Mesendoderm (in vitro differentiated cells): Measurements from ENCODE around the gene SETD1A.

Experiments
- DNase-seq: peaks from one replicate; pipeline ENCODE4 v3.0.0; 2013
- H2AK5ac ChIP-seq: 2 replicates; pipeline ENCODE4 v1.6.1; 2013; ENCODE audit warnings: low read length, inconsistent platforms
- H2BK120ac ChIP-seq: 2 replicates; pipeline ENCODE4 v1.6.1; 2013; ENCODE audit warnings: low read depth, mild to moderate bottlenecking, low read length, moderate library complexity, mixed read lengths
- H2BK15ac ChIP-seq: replicated peaks from 2 replicates; pipeline ENCODE4 v1.6.1; 2013; ENCODE audit warnings: low read depth, mild to moderate bottlenecking, moderate library complexity
- H2BK5ac ChIP-seq: 2 replicates; pipeline ENCODE4 v1.6.1; 2013; ENCODE audit warnings: low read length, inconsistent platforms
- H3K18ac ChIP-seq: 2 replicates; pipeline ENCODE4 v1.6.1; 2013; ENCODE audit warnings: mild to moderate bottlenecking, low read length, mixed read lengths
- H3K23ac ChIP-seq: one replicate; pipeline ENCODE4 v1.6.1; 2013; ENCODE audit warnings: low read length
- H3K27ac ChIP-seq: 2 replicates; pipeline ENCODE4 v1.5.1; 2013; ENCODE audit warnings: low read depth, mild to moderate bottlenecking, inconsistent platforms, low read length, moderate library complexity
- H3K27me3 ChIP-seq: 2 replicates; pipeline ENCODE4 v1.6.1; 2013; ENCODE audit warnings: low read length, control low read depth, mild to moderate bottlenecking, inconsistent platforms; ENCODE audit not compliant: insufficient read depth, poor library complexity
- H3K36me3 ChIP-seq: 2 replicates; pipeline ENCODE4 v1.6.1; 2013; ENCODE audit warnings: low read length, inconsistent platforms; ENCODE audit not compliant: control insufficient read depth, insufficient read depth
- H3K4ac ChIP-seq: one replicate; pipeline ENCODE4 v1.6.1; 2013; ENCODE audit warnings: low read depth, mild to moderate bottlenecking, low read length, moderate library complexity
- H3K4me1 ChIP-seq: 2 replicates; pipeline ENCODE4 v1.6.1; 2013; ENCODE audit warnings: low read depth, low read length, inconsistent platforms; ENCODE audit not compliant: control insufficient read depth
- H3K4me2 ChIP-seq: 2 replicates; pipeline ENCODE4 v1.6.1; 2013; ENCODE audit warnings: low read length
- H3K4me3 ChIP-seq: 2 replicates; pipeline ENCODE4 v1.5.1; 2013; ENCODE audit warnings: mild to moderate bottlenecking, low read length
- H3K56ac ChIP-seq: one replicate; pipeline ENCODE4 v1.6.1; 2013; ENCODE audit warnings: low read length
- H3K79me1 ChIP-seq: 2 replicates; pipeline ENCODE4 v1.6.1; 2013; ENCODE audit warnings: low read length, inconsistent platforms
- H3K79me2 ChIP-seq: 2 replicates; pipeline ENCODE4 v1.6.1; 2013; ENCODE audit warnings: mild to moderate bottlenecking, low read length; ENCODE audit not compliant: control insufficient read depth, insufficient read depth
- H3K9ac ChIP-seq: 2 replicates; pipeline ENCODE4 v1.6.1; 2013; ENCODE audit warnings: low read length, inconsistent platforms
- H4K5ac ChIP-seq: one replicate; pipeline ENCODE4 v1.6.1; 2013; ENCODE audit warnings: low read length
- H4K8ac ChIP-seq: one replicate; pipeline ENCODE4 v1.6.1; 2013; ENCODE audit warnings: low read depth, mild to moderate bottlenecking, control low read depth, low read length, moderate library complexity
- WGBS: extraction: QIAGEN DNeasy Blood & Tissue Kit; methylation state at CpG from one replicate; pipeline ENCODE4 v1.1.7; 2013; ENCODE audit warnings: low lambda C conversion rate, missing lambda C conversion rate; ENCODE audit not compliant: insufficient coverage; ENCODE audit errors: extremely low coverage; 5-methylcytosine and 5-hydroxymethylcytosine counted together

Gene SETD1A

GRCh38 chr16:30923554-30924075, 33.9 kb upstream of the SETD1A start, which contains the start of gene FBXL19:
FBXL19 (plus strand) TSS chr16:30923572; CDS start chr16:30925755, 2,183 bp downstream.
- Histone ChIP-seq H2BK120ac (peak within 1 kb of the TSS; percentile 66), H3K4me2 (peak within 1 kb of the TSS; percentile 57), H3K56ac (peak within 1 kb of the TSS; percentile 97), H3K36me3 (peaks cover 9% of the 10 kb centered on the region), H2BK15ac (no peak within 1 kb of the TSS), H3K4ac (peak within 1 kb of the TSS; percentile 96), H3K79me1 (peaks cover 10% of the 10 kb centered on the region), H4K8ac (peak within 1 kb of the TSS; percentile 88), H3K79me2 (peaks cover 12% of the 10 kb centered on the region), H3K18ac (peak within 1 kb of the TSS; percentile 93), H3K27me3 (no peaks in the 10 kb centered on the region), H3K4me1 (no peaks in the 10 kb centered on the region), H3K27ac (peak within 1 kb of the TSS; percentile 87), H3K23ac (peak within 1 kb of the TSS; percentile 48), H4K5ac (peak within 1 kb of the TSS; percentile 26), H2BK5ac (peak within 1 kb of the TSS; percentile 93), H3K9ac (peak within 1 kb of the TSS; percentile 85), H2AK5ac (no peak within 1 kb of the TSS), H3K4me3 (peak within 1 kb of the TSS; percentile 67)
- no CpG with 5 or more reads among the region's 31 CpGs for WGBS
- DNase-seq, result peak; percentile 89

- Histone ChIP-seq H2BK120ac (peak overlapping the region; percentile 66), H3K4me3 (peak overlapping the region; percentile 67), H2BK15ac (no peak overlapping the region), H3K79me2 (peaks cover 12% of the 10 kb centered on the region), H3K4ac (peak overlapping the region; percentile 96), H3K56ac (peak overlapping the region; percentile 91), H3K23ac (peak overlapping the region; percentile 48), H3K18ac (peak overlapping the region; percentile 93), H3K4me2 (peak overlapping the region; percentile 25), H4K5ac (no peak overlapping the region), H2BK5ac (peak overlapping the region; percentile 23), H3K79me1 (peaks cover 10% of the 10 kb centered on the region), H3K4me1 (no peaks in the 10 kb centered on the region), H3K36me3 (peaks cover 11% of the 10 kb centered on the region), H4K8ac (peak overlapping the region; percentile 88), H3K27me3 (no peaks in the 10 kb centered on the region), H2AK5ac (no peak overlapping the region), H3K9ac (peak overlapping the region; percentile 85), H3K27ac (peak overlapping the region; percentile 87)
- WGBS, result no CpG with 5 or more reads among the region's 53 CpGs
- peak; percentile 63 for DNase-seq
These were observed 33.3 kb upstream of the SETD1A start for GRCh38 chr16:30924076-30924912.

GRCh38 chr16:30924913-30925631, 32.5 kb upstream of the SETD1A start:
- H3K4me3 ChIP-seq, result peak overlapping the region; percentile 67
- no peaks in the 10 kb centered on the region for H3K4me1 ChIP-seq
- H3K18ac ChIP-seq, result peak overlapping the region; percentile 93

GRCh38 chr16:30925632-30925987, 31.9 kb upstream of the SETD1A start:
- H3K18ac ChIP-seq, result no peak overlapping the region
- peaks cover 17% of the 10 kb centered on the region for H3K36me3 ChIP-seq
- no peak overlapping the region for H3K27ac ChIP-seq

More at GRCh38 chr16:30924913-30925631, 32.5 kb upstream of the SETD1A start:
- peaks cover 14% of the 10 kb centered on the region for H3K36me3 ChIP-seq
- H3K56ac ChIP-seq, result peak overlapping the region; percentile 91
- H3K79me1 ChIP-seq, result peaks cover 10% of the 10 kb centered on the region
- H3K4ac ChIP-seq, result peak overlapping the region; percentile 43
- peak overlapping the region; percentile 85 for H3K9ac ChIP-seq
- no peak overlapping the region for H2BK120ac ChIP-seq
- H2AK5ac ChIP-seq, result no peak overlapping the region
- H4K8ac ChIP-seq, result no peak overlapping the region
- no peak overlapping the region for H2BK15ac ChIP-seq
- H4K5ac ChIP-seq, result no peak overlapping the region
- no peaks in the 10 kb centered on the region for H3K27me3 ChIP-seq
- no peak for DNase-seq
- WGBS, result no CpG with 5 or more reads among the region's 11 CpGs
- H3K23ac ChIP-seq, result no peak overlapping the region
- no peak overlapping the region for H2BK5ac ChIP-seq
- no peak overlapping the region for H3K27ac ChIP-seq
- peaks cover 12% of the 10 kb centered on the region for H3K79me2 ChIP-seq
- H3K4me2 ChIP-seq, result peak overlapping the region; percentile 25

GRCh38 chr16:30925995-30926811, 31.4 kb upstream of the SETD1A start:
- Histone ChIP-seq H3K36me3 (peaks cover 22% of the 10 kb centered on the region), H2BK5ac (no peak overlapping the region), H4K5ac (no peak overlapping the region), H3K18ac (no peak overlapping the region), H2AK5ac (no peak overlapping the region), H2BK120ac (no peak overlapping the region), H2BK15ac (no peak overlapping the region), H3K4me1 (no peaks in the 10 kb centered on the region), H3K27me3 (no peaks in the 10 kb centered on the region), H3K4me2 (no peak overlapping the region), H3K79me1 (peaks cover 12% of the 10 kb centered on the region), H3K9ac (peak overlapping the region; percentile 44), H3K4me3 (no peak overlapping the region), H3K4ac (no peak overlapping the region), H3K23ac (peak overlapping the region; percentile 66), H3K27ac (no peak overlapping the region), H3K79me2 (peaks cover 12% of the 10 kb centered on the region), H3K56ac (peak overlapping the region; percentile 91), H4K8ac (no peak overlapping the region)
- no CpG with 5 or more reads among the region's 10 CpGs for whole genome bisulfite sequencing
- DNase-seq, result no peak

More at GRCh38 chr16:30925632-30925987, 31.9 kb upstream of the SETD1A start:
- WGBS, result no CpG with 5 or more reads among the region's 26 CpGs
- H3K79me2 ChIP-seq, result peaks cover 12% of the 10 kb centered on the region
- H3K27me3 ChIP-seq, result no peaks in the 10 kb centered on the region
- H4K5ac ChIP-seq, result no peak overlapping the region
- H2AK5ac ChIP-seq, result no peak overlapping the region
- no peaks in the 10 kb centered on the region for H3K4me1 ChIP-seq
- no peak overlapping the region for H2BK5ac ChIP-seq
- no peak for DNase-seq
- peak overlapping the region; percentile 85 for H3K9ac ChIP-seq
- H3K4me3 ChIP-seq, result no peak overlapping the region
- H3K4ac ChIP-seq, result no peak overlapping the region
- no peak overlapping the region for H3K4me2 ChIP-seq
- H3K79me1 ChIP-seq, result peaks cover 10% of the 10 kb centered on the region
- no peak overlapping the region for H2BK120ac ChIP-seq
- H4K8ac ChIP-seq, result no peak overlapping the region
- no peak overlapping the region for H3K23ac ChIP-seq
- peak overlapping the region; percentile 91 for H3K56ac ChIP-seq
- H2BK15ac ChIP-seq, result no peak overlapping the region
